SH-SY5Y (cell line): Measurements from ENCODE around the gene TEX44.

Experiments used
- GATA2 ChIP-seq: IDR thresholded peaks from 2 replicates; pipeline ENCODE4 v1.6.1; 2011; ENCODE audit warnings: mild to moderate bottlenecking, low read depth, low read length
- GATA3 ChIP-seq: IDR thresholded peaks from 2 replicates; pipeline ENCODE4 v1.6.1; 2011; ENCODE audit warnings: low read depth, mild to moderate bottlenecking, low read length, moderate library complexity

DNA sequence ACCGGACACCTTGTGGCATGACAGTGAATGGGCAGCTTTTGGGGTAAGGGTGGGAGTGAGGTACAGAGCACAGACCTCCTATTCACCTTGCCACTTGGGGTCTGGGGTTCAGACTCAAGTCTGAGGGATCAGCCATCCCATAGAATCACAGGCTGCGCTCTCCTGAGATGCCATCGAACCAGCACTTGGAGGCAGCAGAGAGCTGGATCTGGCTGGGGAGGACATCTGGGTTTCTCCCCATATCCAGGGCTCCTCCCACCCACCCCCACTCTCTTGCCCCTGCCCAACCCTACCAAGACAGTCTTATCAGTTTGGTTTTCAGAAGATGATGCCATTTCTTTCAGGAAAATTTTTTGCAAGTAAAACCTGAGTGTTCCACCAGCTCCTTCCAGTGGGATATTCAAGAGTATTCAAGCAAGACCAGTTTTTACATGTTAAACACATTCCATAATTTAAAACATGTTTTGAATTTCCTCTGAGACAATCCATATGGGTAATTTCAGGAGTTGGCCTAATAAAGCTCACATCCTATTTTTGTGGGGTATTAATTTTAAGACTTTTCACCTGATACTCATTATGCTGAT, 29.2 kb upstream of the TEX44 start:
- TF ChIP-seq GATA2 (no peak), GATA3 (no peak)
